Bone marrow (tissue), 2 donors: ENCODE data around the gene ASTN2.

ENCODE experiments used
- DNase-seq, 2 donors: peaks; one replicate each; lab custom pipeline; 2025; lab: John Stamatoyannopoulos, UW

The ASTN2 gene

GRCh38 chr9:117368684-117369230 lies 46.1 kb downstream of the ASTN2 start:
- no peak for DNase-seq

GRCh38 chr9:117365438-117365837 lies 49.4 kb downstream of the ASTN2 start:
- DNase-seq: no peak

GRCh38 chr9:117363006-117363405 lies 51.9 kb downstream of the ASTN2 start:
- DNase-seq: no peak

- no peak for DNase-seq
Observed at GRCh38 chr9:117359910-117360309, 54.9 kb downstream of the ASTN2 start.

GRCh38 chr9:117355542-117355941 lies 59.3 kb downstream of the ASTN2 start:
- DNase-seq: no peak

GRCh38 chr9:117354997-117355396 lies 59.9 kb downstream of the ASTN2 start:
- no peak for DNase-seq

- DNase-seq: no peak
Observed at GRCh38 chr9:117354244-117354847, 60.5 kb downstream of the ASTN2 start.

- no peak for DNase-seq
Observed at GRCh38 chr9:117344892-117345660, 69.8 kb downstream of the ASTN2 start.

GRCh38 chr9:117343427-117343826 lies 71.4 kb downstream of the ASTN2 start:
- no peak for DNase-seq

- DNase-seq: no peak
Observed at GRCh38 chr9:117341151-117341550, 73.7 kb downstream of the ASTN2 start.

GRCh38 chr9:117340422-117340821 lies 74.4 kb downstream of the ASTN2 start:
- no peak for DNase-seq

- no peak for DNase-seq
Observed at GRCh38 chr9:117335837-117336433, 78.9 kb downstream of the ASTN2 start.

- no peak for DNase-seq
Observed at GRCh38 chr9:117334101-117334500, 80.8 kb downstream of the ASTN2 start.

- DNase-seq: no peak
Observed at GRCh38 chr9:117325831-117326230, 89.0 kb downstream of the ASTN2 start.

GRCh38 chr9:117325110-117325731 lies 89.6 kb downstream of the ASTN2 start:
- no peak for DNase-seq

- DNase-seq: no peak
Observed at GRCh38 chr9:117323390-117323789, 91.5 kb downstream of the ASTN2 start.

- no peak for DNase-seq
Observed at GRCh38 chr9:117317192-117317591, 97.7 kb downstream of the ASTN2 start.

- no peak for DNase-seq
Observed at GRCh38 chr9:117315236-117315635, 99.6 kb downstream of the ASTN2 start.

- no peak for DNase-seq
Observed at GRCh38 chr9:117313989-117314388, 100.9 kb downstream of the ASTN2 start.

GRCh38 chr9:117307701-117308100 lies 107.2 kb downstream of the ASTN2 start:
- DNase-seq: no peak

GRCh38 chr9:117306032-117306431 lies 108.8 kb downstream of the ASTN2 start:
- DNase-seq: no peak

GRCh38 chr9:117305454-117305853 lies 109.4 kb downstream of the ASTN2 start:
- DNase-seq: no peak

- no peak for DNase-seq
Observed at GRCh38 chr9:117304549-117304948, 110.3 kb downstream of the ASTN2 start.
